Measurements from ENCODE around the gene DTWD1.
"Not testable (repeated sequence)": the region's sequence is repeated elsewhere in the genome, so short reads cannot be mapped to it uniquely, and the experiment has no call there.

Gene DTWD1

DNA sequence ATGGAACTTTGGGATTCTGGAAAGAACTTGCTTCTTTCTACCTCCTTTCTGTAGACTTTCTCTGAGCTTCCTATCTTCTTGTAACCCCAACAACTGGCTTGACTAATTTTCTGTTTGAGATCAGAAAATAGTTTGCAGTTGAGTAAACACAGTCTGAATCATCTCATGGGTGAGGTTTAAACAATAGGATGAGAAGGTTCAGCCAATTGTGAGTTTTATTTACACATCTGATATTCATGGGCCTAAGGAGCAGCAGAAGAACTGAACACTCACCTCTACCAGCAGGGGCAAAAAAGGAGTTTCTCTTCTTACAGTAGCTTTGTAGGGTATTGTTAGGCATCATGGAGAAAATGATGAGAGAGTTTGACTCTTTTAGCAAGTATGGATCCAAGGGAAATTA lies 54.2 kb downstream of the DTWD1 start:
- Mint-ChIP-seq H3K4me3 (no peak overlapping the region), H3K4me1 (no peaks in the 10 kb centered on the region), H3K9me3 (no peaks in the 10 kb centered on the region), H3K36me3 (no peaks in the 10 kb centered on the region), H3K27ac (no peak overlapping the region)
- ATAC-seq, result no peak
- no peak for DNase-seq (ENCODE audit: low spot score in 2 of 2)

DNA sequence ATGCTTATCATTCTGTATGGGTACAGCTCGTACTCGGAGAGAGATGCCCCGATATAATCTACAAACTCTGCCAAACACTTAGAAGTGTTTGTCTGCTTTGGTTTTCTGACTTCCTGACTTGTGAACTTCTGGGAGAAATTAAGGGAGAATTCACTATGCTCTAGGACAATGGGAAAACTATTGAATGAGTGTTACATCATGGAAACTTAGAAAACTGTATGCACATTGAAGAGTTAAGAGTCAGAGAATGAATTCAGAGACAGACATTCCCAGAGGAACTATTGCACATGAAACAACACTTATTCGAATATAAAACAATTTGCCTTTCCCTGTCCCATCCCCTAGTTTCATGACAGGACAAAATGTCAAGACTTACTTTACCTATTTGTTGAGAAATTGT lies 57.8 kb downstream of the DTWD1 start:
- Mint-ChIP-seq H3K36me3 (no peaks in the 10 kb centered on the region), H3K27ac (no peak overlapping the region), H3K9me3 (no peaks in the 10 kb centered on the region), H3K4me1 (no peaks in the 10 kb centered on the region), H3K4me3 (no peak overlapping the region)
- ATAC-seq, result no peak
- DNase-seq (ENCODE audit: low spot score in 2 of 2), result no peak

DNA sequence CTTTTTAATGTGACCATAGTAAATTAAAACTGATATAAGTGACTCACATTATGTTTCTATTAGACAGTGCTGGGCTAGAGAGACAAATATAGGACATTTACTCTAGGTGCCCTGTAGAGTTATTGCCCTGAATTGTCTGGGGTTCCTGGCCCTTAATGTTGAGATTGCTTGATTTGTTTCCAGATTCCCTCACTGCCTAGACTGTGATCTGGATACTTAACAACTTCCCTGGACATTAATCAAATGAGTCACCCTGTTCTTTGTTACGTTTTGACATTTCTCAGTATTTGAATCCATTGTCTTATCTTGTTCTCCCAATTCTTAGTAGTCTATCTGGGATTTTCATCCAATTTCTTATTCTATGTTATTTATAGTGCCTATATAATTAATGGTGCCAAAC lies 65.8 kb downstream of the DTWD1 start:
- DNase-seq (ENCODE audit: low spot score in 2 of 2), result no peak
- no peak for ATAC-seq
- no peak overlapping the region for H3K4me3 Mint-ChIP-seq
- no peaks in the 10 kb centered on the region for H3K36me3 Mint-ChIP-seq
- no peaks in the 10 kb centered on the region for H3K9me3 Mint-ChIP-seq
- H3K4me1 Mint-ChIP-seq, result no peaks in the 10 kb centered on the region
- H3K27ac Mint-ChIP-seq, result no peak overlapping the region

DNA sequence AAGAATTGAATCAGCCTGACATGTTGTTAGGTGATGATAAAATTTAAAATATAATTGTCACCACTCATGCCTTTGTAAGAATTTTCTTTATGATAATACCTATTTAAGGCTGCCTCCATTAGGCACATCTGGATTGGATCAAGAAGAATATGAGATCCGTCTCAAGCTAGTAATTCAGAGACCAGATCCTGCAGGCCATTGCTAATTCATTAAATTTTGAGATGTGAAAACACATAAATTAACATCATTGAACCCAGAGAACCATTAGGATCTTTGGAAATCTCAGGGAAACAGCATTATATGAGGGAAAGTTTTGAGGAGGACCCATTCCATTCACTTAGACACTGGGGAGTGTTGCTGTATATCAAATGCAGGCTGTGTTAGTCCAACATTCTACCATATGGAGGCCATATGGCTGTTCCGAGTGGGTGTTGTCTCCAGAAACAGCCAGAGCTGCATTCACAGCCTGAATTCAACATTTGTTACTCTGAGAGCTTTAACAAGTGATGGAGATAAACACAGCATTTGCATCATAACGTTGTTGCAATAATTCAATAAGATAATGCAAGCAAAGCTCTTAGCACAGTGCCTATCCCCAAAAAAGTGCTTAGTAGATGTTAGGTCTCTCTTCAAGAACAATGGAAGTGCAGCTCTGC lies 67.4 kb downstream of the DTWD1 start:
- no peak for ATAC-seq
- no peaks in the 10 kb centered on the region for H3K9me3 Mint-ChIP-seq
- H3K4me1 Mint-ChIP-seq, result no peaks in the 10 kb centered on the region
- no peaks in the 10 kb centered on the region for H3K36me3 Mint-ChIP-seq
- H3K4me3 Mint-ChIP-seq, result no peak overlapping the region
- H3K27ac Mint-ChIP-seq, result no peak overlapping the region
- DNase-seq (ENCODE audit: low spot score in 2 of 2), result no peak

DNA sequence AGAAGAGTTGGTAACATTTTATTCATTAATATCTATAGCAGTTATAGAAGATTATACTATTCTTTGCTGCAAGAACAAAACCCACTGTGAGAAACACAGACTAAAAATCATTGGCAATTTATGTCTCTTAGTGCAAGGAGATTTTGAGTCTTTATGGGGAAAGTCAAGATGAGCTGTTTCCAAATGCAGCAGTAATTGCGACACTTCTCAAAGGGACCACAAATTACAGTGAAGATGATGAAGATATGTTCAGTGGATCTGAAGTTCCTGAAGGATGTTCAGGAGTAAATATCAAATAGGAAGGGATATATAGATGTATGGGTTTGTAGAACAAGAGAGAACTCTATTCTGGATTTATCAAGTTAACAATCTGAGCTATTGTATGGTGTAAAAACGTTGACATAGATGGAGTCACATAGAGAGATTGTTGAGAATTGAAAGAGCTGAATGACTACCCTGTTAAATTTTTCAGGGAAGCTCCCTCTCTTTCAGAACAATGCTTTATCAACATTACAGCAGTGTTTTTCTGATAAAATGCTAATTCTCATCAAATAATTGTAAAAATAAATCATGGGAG lies 71.8 kb downstream of the DTWD1 start:
- Mint-ChIP-seq H3K36me3 (no peaks in the 10 kb centered on the region), H3K4me3 (no peak overlapping the region)

DNA sequence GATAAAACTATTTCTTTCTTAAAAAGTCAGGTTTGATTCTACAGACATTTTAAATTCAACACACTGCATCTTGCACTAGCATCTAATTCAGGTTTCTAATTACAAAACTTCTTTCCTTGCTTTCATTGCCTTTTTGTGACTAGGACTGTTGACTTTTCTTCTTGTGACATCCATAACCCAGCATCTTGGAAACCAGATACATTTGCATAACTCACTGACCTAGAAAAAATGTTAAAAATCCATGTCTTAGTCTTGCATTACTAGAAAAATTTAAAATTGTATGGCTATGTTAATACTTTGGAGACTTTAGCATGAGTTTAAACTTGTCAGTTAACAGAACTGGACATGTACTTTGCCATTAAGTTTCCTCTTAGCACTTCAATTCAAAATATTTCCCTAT lies 72.7 kb downstream of the DTWD1 start:
- no peak for ATAC-seq
- no peaks in the 10 kb centered on the region for H3K9me3 Mint-ChIP-seq
- H3K36me3 Mint-ChIP-seq, result no peaks in the 10 kb centered on the region
- no peaks in the 10 kb centered on the region for H3K4me1 Mint-ChIP-seq
- no peak overlapping the region for H3K4me3 Mint-ChIP-seq
- no peak overlapping the region for H3K27ac Mint-ChIP-seq
- DNase-seq (ENCODE audit: low spot score in 2 of 2), result no peak

More for the DNA sequence above, 71.8 kb downstream of the DTWD1 start:
- DNase-seq (ENCODE audit: low spot score in 2 of 2), result no peak
- no peak for ATAC-seq
- no peak overlapping the region for H3K27ac Mint-ChIP-seq
- H3K9me3 Mint-ChIP-seq, result no peaks in the 10 kb centered on the region
- no peaks in the 10 kb centered on the region for H3K4me1 Mint-ChIP-seq

DNA sequence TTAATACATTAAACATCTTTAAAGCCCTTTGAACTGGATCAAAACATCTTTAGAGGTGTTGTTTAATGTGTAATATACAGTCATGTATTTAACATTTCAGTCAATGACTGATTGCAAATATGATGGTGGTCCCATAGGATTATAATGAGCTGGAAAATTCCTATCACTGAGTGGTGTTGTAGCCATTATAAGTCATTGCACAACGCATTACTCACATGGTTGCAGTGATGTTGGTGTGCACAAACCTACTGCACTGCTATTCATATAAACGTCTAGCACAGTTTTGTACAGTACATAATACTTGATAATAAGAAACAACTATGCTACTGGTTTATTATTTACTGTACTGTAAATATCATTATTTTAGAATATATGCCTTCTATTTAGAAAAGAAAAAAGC lies 75.6 kb downstream of the DTWD1 start:
- H3K4me3 Mint-ChIP-seq, result no peak overlapping the region
- no peaks in the 10 kb centered on the region for H3K36me3 Mint-ChIP-seq
- no peaks in the 10 kb centered on the region for H3K9me3 Mint-ChIP-seq
- H3K27ac Mint-ChIP-seq, result no peak overlapping the region
- H3K4me1 Mint-ChIP-seq, result no peaks in the 10 kb centered on the region
- no peak for DNase-seq (ENCODE audit: low spot score in 2 of 2)
- no peak for ATAC-seq

DNA sequence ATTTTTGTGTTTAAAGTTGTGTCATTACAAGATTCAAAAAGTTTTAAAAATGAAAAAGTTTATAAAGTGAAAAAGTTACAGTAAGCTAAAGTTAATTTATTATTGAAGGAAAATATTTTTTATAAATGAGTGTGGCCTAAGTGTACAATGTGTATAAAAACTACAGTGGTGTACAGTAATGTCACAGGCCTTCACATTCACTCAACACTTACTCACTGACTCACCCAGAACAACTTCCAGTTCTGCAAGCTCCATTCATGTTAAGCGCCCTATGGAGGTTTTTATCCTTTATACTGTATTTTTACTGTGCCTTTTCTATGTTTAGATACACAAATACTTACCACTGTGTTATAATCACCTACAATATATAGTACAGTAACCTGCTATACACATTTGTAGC lies 76.3 kb downstream of the DTWD1 start:
- Mint-ChIP-seq H3K9me3 (no peaks in the 10 kb centered on the region), H3K4me3 (no peak overlapping the region), H3K36me3 (no peaks in the 10 kb centered on the region), H3K27ac (no peak overlapping the region), H3K4me1 (no peaks in the 10 kb centered on the region)
- ATAC-seq (no peak), DNase-seq (ENCODE audit: low spot score in 2 of 2) (no peak)

DNA sequence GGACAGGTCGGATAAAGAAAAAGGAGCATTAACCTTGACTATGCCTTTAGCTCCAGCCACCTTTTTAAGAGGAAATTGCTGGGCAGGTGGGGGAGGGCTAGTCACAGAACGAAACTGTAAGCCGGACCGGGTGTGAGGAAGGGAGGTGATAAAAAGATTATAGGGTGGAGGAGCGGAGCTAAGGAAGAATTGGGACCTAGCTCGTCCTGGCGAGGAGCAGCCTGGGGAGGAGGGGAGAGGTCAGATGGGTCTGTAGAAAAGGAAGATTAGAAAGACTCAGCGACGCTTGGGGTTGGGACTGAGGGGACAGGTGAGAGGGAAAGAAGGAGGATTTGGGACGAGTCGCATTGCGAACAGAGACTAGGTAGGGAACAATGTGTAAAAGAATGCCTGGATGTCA lies 82.1 kb downstream of the DTWD1 start:
- not testable (repeated sequence) for H3K4me1 Mint-ChIP-seq; H3K9me3 Mint-ChIP-seq; H3K36me3 Mint-ChIP-seq; ATAC-seq; H3K4me3 Mint-ChIP-seq; DNase-seq (ENCODE audit: low spot score in 2 of 2); H3K27ac Mint-ChIP-seq

Measured in stimulated activated effector memory CD8-positive, alpha-beta T cell treated with anti-CD3 and anti-CD28 coated beads, Interleukin-12 subunit alpha, Interleukin-12 subunit beta, amount 100 ng/mL, for 72 hours (primary cell).